Measurements from ENCODE around the gene ZNF644. TPM values are rescaled to one million over a fixed set of nuclear protein-coding genes. Genes with fewer than 3 reads are reported as not detected.

The ZNF644 gene
- total RNA-seq, 1 experiment from 2014 or later = 39.6 TPM

GRCh38 chr1:90948301-90948700, 73.5 kb downstream of the ZNF644 start:
- peaks cover 55% of the 10 kb centered on the region for H4K20me1 ChIP-seq (ENCODE audit: low read length)
- H3K27me3 ChIP-seq (ENCODE audit: low read length) = no peaks in the 10 kb centered on the region
- TF ChIP-seq CTCF (conservative IDR thresholded peaks at IDR 0.05; ENCODE audit: low read depth, low read length) = no peak
- no peak for TF ChIP-seq EZH2phosphoT487 (IDR thresholded peaks at IDR 0.05; ENCODE audit: borderline replicate concordance, low read length)
- H3K9me3 ChIP-seq (ENCODE audit: low read length) = no peaks in the 10 kb centered on the region
- intact Hi-C loops (cut with micrococcal nuclease) = no loop called here
- no TSS peak for BruUV-seq (replicated peaks)
- H2AFZ ChIP-seq (ENCODE audit: low read length) = no peak overlapping the region
- DNase-seq (no peak), ATAC-seq (no peak)
- H3K4me3 ChIP-seq (ENCODE audit: low read length) = no peak overlapping the region
- H3K4me1 ChIP-seq (ENCODE audit: insufficient read depth, low read length) = no peaks in the 10 kb centered on the region
- no peak overlapping the region for H3K27ac ChIP-seq (ENCODE audit: low read length)
- CTCF ChIA-PET = no interaction called here
- H3K9ac ChIP-seq (ENCODE audit: low read length) = no peak overlapping the region
- H3K4me2 ChIP-seq (ENCODE audit: low read length) = no peak overlapping the region
- POLR2A ChIA-PET (ENCODE audit: unreplicated experiment) = no interaction called here
- H3K9me2 ChIP-seq (replicated peaks; ENCODE audit: low read length) = no peaks in the 10 kb centered on the region
- no peaks in the 10 kb centered on the region for H3F3A ChIP-seq (ENCODE audit: low read length, unreplicated experiment)
- 0 out of 2 replicates have a peak, but pooled peaks cover 4% of the 10 kb centered on the region for H3K36me3 ChIP-seq (ENCODE audit: low read depth, low read length)
- H3K79me2 ChIP-seq (ENCODE audit: low read length) = peaks cover 82% of the 10 kb centered on the region

- Histone ChIP-seq H4K20me1 (ENCODE audit: low read length) (peaks cover 41% of the 10 kb centered on the region), H3K9me3 (ENCODE audit: low read length) (no peaks in the 10 kb centered on the region), H3K9me2 (replicated peaks; ENCODE audit: low read length) (no peaks in the 10 kb centered on the region), H3K27me3 (ENCODE audit: low read length) (no peaks in the 10 kb centered on the region), H3F3A (ENCODE audit: low read length, unreplicated experiment) (no peaks in the 10 kb centered on the region), H3K4me3 (ENCODE audit: low read length) (no peak overlapping the region), H3K9ac (ENCODE audit: low read length) (no peak overlapping the region), H3K79me2 (ENCODE audit: low read length) (peaks cover 71% of the 10 kb centered on the region), H3K4me1 (ENCODE audit: insufficient read depth, low read length) (no peaks in the 10 kb centered on the region), H3K4me2 (ENCODE audit: low read length) (no peak overlapping the region), H3K36me3 (ENCODE audit: low read depth, low read length) (0 out of 2 replicates have a peak, but pooled peaks cover 4% of the 10 kb centered on the region), H3K27ac (ENCODE audit: low read length) (no peak overlapping the region), H2AFZ (ENCODE audit: low read length) (no peak overlapping the region)
- no TSS peak for BruUV-seq (replicated peaks)
- intact Hi-C loops (cut with micrococcal nuclease) = no loop called here
- CTCF ChIA-PET = no interaction called here
- ATAC-seq (no peak), DNase-seq (no peak)
- TF ChIP-seq CTCF (conservative IDR thresholded peaks at IDR 0.05; ENCODE audit: low read depth, low read length) (no peak), EZH2 (IDR thresholded peaks at IDR 0.05; ENCODE audit: low read length, unreplicated experiment) (no peak), EZH2phosphoT487 (IDR thresholded peaks at IDR 0.05; ENCODE audit: borderline replicate concordance, low read length) (no peak)
- POLR2A ChIA-PET (ENCODE audit: unreplicated experiment) = no interaction called here
Observed at GRCh38 chr1:90946630-90947029, 75.2 kb downstream of the ZNF644 start.

GRCh38 chr1:90945287-90945686, 76.5 kb downstream of the ZNF644 start:
- POLR2A ChIA-PET (ENCODE audit: unreplicated experiment) = interaction anchor here (0.5 kb wide), 1 partner anchor 81 kb away, joined by 3 read pairs; no protein-coding TSS in a partner anchor
- H3K79me2 ChIP-seq (ENCODE audit: low read length) = peaks cover 58% of the 10 kb centered on the region
- peaks cover 30% of the 10 kb centered on the region for H4K20me1 ChIP-seq (ENCODE audit: low read length)
- no peaks in the 10 kb centered on the region for H3K9me2 ChIP-seq (replicated peaks; ENCODE audit: low read length)
- H3K27me3 ChIP-seq (ENCODE audit: low read length) = no peaks in the 10 kb centered on the region
- H3K36me3 ChIP-seq (ENCODE audit: low read depth, low read length) = peaks cover 11% of the 10 kb centered on the region
- CTCF ChIA-PET = no interaction called here
- H3K4me1 ChIP-seq (ENCODE audit: insufficient read depth, low read length) = no peaks in the 10 kb centered on the region
- no peaks in the 10 kb centered on the region for H3F3A ChIP-seq (ENCODE audit: low read length, unreplicated experiment)
- intact Hi-C loops (cut with micrococcal nuclease) = no loop called here
- no peak overlapping the region for H2AFZ ChIP-seq (ENCODE audit: low read length)
- H3K9ac ChIP-seq (ENCODE audit: low read length) = no peak overlapping the region
- no peak overlapping the region for H3K4me2 ChIP-seq (ENCODE audit: low read length)
- no peaks in the 10 kb centered on the region for H3K9me3 ChIP-seq (ENCODE audit: low read length)
- H3K4me3 ChIP-seq (ENCODE audit: low read length) = no peak overlapping the region
- no peak for DNase-seq
- no peak for ATAC-seq
- no peak overlapping the region for H3K27ac ChIP-seq (ENCODE audit: low read length)
- TF ChIP-seq CTCF (conservative IDR thresholded peaks at IDR 0.05; ENCODE audit: low read depth, low read length) = no peak
- TF ChIP-seq EZH2phosphoT487 (IDR thresholded peaks at IDR 0.05; ENCODE audit: borderline replicate concordance, low read length) = no peak
- no peak for TF ChIP-seq EZH2 (IDR thresholded peaks at IDR 0.05; ENCODE audit: low read length, unreplicated experiment)
- no TSS peak for BruUV-seq (replicated peaks)

All from PC-3 (cell line).